CD1c-positive myeloid dendritic cell (primary cell): Measurements from ENCODE around the gene ZEB2.

Experiments used
- DNase-seq: peaks from one replicate; pipeline ENCODE4 v3.0.0-alpha.2; 2016; ENCODE audit errors: extremely low spot score

The ZEB2 gene

DNA sequence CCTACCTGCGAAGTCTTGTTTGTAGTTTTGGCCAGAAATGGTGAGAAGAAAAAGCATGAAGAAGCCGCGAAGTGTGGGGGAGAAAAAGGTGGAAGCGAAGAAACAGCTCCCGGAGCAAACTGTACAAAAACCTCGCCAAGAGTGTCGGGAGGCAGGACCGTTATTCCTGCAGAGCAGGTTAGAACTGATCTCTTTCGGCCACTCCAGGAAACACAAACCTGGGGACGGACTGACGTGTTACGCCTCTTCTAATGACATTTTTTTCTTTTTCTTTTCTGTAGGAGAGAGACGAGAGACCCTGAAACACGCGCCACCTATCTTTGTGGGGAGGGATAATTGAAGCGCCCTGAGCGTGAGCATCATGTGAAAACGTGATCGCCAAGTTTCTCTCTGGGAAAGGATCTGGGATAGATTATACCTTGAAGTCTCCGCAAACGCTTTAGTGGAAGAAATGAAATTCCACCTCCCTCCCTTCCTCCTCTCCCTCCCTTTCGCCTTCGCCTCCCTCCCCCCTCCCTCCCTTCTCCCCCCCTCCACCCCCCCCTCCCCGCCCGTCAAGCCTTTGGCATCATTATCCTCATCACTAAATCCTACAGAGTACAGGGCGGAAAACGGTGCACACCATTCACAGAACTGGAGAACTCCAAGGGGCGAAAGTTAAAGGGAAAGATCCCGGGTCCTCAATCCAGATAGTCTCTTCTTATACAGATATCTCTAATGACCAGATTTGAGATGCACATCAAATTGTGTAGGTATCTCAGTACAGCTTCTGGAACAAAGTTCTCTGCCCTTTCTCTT lies at the start of gene ZEB2:
Gene ZEB2, minus strand, starts transcription at position 186 of the 798 bp plus-strand sequence. CDS start 2,769 bp downstream, outside the sequence.
- DNase-seq, result peak; percentile 73

DNA sequence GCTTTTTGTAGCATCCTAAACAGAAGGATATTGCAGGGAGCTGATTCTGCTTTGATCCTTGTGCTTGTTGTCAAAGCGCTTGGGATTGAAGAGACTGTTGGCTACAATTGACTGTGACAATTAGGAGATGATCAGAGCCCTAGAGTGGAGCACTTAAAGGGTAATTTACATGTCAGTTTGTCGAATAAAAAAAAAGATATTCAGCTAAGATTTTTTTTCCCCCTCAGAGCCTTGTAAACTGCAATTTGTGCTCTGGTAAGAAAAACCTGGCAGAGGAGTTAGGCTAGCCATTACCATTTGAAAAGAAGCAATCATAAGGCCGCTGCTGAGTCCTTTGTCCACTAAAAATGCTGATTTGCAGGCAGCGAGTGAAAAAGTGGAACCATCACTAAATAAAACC lies 47.8 kb upstream of the ZEB2 start:
- DNase-seq, result no peak

DNA sequence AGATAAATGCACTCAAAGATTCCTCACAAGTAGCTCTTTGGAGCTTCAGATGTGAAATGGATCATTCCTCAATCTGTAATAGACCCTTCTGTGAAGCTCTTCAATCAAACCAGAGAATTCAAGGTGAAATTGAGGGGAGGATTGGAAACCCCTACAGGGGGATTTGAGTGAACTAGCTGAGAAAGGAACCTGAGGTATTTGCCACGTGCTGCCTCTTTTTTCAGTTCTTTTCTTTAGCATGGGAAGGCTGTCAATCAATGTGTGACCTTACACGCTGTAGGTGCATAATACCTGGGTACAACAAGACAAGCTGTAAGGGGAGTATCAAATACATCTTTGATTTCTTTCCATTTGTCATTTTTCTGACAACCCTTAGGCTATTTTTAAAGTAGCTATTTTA lies 46.5 kb upstream of the ZEB2 start:
- DNase-seq, result no peak

DNA sequence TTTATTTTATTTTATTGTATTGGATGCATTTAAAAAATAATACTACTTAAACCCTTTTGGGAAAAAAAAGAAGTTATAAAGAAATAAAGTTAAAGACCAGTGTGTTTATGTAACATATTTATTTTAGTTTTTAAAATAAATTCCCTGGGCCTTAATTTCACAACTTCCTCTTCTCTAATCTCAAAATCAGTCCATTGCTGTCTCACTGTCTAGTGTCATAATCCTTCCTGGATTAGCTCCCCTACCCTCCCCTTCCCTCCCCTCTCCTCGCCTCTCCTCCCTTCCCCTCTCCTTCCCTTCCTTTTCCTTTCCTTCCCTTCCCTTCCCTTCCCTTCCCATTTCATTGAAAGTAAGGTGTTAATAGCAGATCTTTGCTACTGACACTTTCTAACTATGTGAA lies 40.3 kb upstream of the ZEB2 start:
- DNase-seq, result no peak

DNA sequence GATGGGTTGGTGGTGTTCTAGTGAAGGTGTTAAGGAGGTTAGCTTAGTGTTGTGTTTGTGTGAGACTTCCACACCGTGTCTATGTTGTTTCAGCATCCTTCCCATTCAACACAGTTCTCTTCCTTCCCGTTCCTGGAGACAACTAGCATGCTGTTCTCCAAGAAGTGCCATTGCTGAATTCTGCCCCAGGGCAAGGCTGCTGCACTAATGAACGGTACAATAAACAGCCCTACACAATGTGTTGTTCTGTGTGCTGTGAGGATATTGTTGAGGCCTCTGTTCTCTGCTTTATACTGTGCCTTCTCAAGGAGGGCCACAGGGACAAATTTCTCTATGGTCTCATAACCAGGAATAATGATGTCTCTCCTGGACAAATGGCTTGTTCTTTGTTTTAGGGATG lies 39.8 kb upstream of the ZEB2 start:
- DNase-seq, result no peak

DNA sequence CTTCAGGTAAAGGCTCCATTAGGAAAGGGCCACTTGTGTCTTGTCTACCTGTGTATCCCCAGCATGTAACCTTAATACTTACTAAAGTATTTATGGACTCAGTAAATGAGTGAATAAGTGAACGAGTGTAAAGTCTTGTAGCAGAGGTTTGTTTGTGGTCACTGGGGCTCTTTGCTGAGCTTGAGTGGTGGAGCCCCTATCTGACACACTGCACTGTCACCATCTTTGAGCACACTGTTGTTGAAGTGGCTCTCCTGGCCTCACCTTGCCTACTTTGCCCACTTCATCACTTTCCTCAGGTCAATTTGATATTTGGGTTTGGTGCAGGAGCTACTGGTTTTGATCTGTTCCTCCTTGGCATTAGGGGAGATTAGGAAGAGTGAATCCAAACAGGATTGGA lies 39.3 kb upstream of the ZEB2 start:
- no peak for DNase-seq

DNA sequence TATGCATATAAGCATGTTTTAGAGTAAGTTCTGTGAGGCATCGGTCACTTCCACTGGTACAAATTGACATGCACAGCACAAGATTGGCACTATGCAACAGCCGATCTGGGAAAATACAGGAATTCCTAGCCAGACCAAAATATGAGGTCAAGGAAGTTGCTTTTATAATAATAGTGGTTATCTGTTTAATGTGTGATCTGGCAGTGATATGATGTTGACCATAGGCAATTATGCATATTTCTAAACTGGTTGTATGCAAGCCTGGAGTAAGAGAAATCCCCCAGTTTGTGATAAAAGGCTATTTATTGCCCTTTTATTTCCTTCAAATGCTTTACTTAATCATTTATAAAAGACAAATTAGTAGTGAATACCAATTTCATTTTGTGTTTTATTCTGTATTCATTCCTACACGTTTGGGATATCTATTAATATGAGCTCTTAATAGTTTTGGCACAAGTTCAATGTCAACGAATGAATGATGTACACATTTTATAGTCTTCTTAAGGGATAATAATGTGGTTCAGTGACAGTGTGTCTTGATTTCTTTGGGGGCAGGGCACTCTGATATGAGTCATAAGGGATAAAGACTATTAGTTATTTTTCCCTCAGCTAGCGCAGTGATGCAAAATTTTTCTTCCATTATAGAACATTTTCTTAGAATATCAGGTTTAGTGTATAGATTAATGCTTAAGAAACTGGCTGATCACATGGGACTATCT lies 34.7 kb upstream of the ZEB2 start:
- DNase-seq, result no peak

DNA sequence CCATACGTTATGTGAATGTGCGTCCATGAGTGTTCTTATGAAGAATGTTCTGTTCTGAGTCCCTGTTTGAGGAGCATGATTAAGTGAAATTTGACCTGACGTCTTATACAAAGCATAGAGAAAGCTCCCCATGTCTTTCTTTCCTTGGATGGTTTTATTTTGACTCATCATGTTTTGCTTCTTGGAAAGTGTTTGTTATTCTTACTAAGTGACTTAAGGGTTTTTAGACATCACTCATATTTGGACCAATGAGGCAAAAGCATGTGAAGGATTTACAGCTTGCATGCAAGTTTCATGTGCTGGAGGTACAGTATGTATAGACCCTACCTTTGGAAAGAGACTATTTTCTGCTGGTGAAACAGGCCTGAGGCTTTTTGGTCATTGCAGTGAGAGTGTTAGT lies 33.5 kb upstream of the ZEB2 start:
- no peak for DNase-seq

DNA sequence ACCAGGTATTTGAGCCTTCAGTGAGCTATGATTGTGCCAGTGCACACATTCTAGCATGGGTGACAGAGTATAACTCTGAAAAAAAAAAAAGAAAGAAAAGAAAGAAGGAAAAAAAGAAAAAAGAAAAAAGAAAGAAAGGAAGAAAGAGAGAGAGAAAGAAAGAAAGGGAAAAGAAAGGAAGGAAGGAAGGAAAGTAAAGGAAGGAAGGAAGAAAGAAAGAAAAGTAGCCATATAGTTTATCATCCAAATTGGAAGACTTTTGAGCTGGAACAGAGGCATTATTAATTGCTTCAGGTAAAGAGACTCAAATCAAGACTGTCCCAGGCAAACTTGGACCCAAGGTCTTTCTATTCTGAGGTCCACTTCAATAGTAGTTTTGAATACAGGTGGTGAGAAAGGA lies 32.9 kb upstream of the ZEB2 start:
- no peak for DNase-seq

DNA sequence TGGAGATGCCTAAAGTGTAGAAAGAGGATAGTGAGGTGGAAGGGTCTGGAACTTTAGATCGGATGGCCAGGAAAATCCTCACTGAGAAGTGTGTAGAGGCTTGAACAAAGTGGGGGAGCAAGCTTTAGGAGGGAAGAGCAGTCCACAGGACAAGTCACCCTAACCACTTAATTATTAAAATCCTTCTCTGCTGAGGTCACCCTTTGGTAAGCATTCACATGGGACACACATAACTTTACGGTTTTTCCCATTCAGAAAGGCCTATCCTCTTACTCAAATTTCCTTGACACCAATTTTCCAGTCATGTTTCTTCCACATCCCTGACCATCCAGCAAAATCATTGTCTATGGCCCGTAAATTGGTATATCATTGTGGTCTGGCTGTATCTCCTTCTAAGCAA lies 31.0 kb upstream of the ZEB2 start:
- no peak for DNase-seq

DNA sequence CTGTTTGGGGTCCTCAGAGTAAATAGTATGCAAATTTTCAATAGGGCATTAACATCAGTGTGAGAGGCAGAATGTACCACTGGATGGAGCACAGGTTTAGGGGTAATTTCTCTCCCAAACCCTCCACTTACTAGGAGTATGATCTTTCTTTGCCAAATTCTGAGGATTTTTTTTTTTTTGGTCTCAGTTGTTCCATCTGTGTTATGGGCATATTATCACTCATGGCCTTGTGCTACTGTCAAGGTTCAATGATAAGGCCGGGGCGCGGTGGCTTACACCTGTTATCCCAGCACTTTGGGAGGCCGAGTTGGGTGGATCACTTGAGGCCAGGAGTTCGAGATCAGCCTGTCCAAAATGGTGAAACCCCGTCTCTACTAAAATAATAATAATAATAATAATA lies 30.2 kb upstream of the ZEB2 start:
- DNase-seq, result no peak

DNA sequence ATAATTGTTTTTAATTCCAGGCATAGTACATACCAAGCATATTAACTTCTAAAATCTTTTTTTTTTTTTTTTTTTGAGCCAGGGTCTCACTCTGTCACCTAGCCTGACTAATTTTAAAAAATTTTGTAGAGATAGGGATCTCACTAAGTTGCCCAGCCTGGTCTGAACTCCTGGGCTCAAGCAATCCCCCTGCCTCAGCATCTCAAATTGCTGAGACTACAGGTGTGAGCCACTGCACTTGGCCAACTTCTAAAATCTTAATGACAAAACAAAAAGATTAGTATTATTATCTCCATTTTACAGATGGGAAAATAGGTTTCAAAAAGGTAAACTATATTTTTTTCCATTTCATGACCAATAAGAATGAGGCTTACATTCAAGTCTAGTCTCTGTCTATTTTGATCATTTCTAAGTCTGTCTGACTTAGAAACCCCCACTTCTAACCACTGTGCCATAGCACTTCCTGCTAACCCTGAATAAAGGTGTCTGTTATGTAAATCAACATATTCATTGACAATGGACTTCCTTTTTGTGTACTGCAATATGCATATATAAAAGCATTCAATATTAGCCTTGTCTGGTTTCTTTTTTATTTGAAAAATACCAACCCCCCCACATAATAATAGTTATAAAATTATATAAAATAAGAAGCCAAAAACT lies 28.7 kb upstream of the ZEB2 start:
- peak; percentile 16 for DNase-seq

DNA sequence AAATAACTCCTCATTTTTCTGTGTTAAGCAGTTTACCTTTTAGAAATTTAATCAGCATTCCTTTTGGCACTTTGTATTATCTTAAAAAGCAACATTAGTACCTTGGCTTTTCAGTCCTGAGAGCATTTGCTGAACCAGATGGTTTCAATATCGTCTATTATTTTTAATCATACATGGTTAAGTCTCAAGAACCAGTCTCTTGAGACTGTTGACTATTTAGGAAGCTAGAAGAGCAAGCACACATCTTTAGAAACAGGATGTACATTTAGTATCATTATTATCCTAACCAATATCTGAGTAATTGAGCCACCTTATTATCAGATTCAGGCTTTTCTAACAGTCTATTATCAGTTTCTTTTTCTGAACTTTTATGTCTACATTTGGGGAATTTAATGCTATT lies 28.2 kb upstream of the ZEB2 start:
- no peak for DNase-seq

DNA sequence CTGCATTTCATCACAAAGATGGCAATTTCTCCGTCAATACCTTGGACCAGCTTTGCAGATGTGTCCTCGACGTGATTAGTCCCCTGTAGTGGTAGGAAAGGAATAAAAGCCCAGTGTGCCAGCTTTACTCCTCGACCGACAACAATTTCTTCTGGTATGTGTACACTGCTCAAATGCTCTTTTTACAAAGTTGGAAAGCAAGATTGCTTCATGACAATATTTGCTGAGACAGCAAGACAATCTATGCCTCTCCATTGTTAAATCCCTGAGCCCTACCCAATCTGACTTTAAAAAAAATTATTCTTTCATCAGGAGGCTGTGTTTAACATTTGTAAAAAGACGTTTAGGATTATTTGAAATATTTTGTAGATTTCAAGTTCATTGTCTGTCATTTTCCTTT lies 27.6 kb upstream of the ZEB2 start:
- no peak for DNase-seq

DNA sequence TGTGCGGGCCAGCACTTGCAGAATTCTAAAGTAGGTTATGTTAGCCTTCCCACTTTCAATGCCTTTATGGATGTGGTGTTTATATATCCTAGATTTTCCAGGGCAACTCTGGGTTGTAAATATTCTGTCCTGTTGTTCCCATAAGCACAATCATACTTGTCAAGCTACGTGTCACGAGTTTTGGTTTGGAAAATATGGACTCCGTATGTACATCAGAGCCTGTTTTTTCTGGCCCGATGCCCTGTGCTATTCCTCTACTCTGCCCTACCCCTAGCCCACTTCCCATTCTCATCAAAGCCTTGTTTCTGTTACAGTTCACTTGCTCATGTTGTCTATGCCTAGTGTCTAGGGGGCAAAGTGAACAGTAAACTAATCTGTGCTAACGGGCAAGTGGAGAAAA lies 27.0 kb upstream of the ZEB2 start:
- DNase-seq, result no peak

DNA sequence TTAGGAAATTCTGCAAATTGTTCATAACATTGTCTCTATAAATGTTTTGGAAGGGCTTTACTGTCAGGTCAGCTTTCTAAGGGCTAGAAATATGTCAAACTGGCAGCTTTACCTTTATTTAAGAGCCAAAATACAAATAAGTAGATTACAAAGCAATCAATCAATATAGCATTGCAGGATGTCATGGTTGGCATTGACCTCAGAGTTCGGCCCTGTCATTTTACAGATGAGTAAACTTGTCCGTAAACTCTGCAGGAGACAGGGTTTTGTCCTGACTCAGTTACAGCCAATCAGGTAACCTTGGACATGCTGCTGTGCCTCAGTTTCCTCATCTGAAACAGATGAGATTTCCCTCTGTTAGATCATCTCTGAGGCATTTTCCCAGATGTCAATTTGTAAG lies 25.9 kb upstream of the ZEB2 start:
- no peak for DNase-seq

DNA sequence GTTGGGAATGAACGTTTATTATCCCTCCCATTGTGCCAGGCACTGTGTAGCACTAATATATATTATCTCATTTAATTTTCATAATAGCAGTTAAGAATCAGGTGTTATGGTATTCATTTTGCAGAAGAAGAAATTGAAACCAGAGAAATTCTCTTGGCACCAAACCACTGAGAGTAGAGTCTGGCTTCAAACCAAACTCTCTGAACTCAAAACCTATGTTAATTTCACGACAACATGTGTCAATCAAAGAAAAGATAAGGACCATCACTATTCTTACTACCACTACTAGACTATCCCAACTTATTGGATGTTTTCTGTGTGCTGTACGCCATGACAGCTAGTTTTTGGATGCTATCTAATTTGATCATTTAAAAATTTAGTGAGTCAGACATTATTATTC lies 24.1 kb upstream of the ZEB2 start:
- DNase-seq, result no peak

DNA sequence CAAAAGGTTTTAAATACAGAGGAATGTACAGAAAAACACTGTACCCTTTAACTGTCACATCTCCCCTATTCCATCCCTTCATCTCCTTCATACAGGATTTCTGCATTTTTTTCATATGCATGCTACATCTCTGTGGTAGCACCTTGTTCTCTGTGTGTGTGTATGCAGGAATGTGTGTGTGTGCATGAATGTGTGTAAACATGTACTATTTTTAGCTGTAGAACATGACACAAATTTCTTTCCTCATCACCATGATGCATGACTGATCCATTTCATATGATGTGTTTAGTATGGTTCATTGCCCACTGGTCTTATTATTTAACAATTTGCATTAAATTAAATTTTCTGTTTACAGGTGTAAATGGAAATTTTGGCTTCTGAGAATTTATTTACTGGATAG lies 21.5 kb upstream of the ZEB2 start:
- DNase-seq, result no peak

DNA sequence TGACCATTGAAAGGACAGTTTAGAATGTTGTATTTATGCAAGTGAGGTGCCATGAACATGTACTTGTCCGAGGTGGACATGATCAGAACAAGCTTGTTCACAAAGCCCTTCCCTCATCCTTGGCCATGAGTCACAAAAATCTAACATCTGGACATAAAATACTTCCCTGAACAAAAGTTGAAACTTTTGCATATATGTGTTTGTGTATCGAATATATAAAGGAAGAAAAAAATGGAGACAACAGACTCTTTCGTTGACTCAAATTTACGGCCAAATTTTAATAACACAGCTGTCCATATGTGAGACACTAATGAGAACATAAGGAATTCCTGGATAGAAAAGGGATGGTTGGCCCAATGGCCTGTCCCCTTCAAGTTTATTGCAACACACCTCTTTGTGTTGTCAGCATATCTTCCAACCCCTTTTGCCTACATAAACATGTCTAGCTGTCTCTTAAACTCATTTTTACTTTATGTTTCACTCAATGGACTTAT lies 19.4 kb upstream of the ZEB2 start:
- no peak for DNase-seq

DNA sequence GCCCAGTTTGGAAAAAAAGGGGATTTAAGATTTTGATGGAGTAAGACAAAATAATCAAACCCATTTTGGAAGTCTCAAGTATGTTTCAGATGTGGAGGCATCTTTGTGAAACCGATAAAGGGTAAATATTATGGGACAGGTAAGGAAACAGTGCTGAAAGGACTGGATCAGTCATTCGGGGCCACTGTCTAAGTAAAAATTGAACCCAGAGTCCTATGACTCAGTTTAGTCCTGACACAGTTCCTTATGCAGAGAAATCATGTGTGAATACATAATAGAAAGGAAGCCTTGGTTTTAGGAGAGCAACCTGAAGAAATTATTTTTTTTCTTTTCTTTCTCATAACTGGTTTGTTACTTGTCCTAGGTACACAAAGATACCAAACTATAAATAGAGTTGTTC lies 15.4 kb upstream of the ZEB2 start:
- DNase-seq, result no peak

DNA sequence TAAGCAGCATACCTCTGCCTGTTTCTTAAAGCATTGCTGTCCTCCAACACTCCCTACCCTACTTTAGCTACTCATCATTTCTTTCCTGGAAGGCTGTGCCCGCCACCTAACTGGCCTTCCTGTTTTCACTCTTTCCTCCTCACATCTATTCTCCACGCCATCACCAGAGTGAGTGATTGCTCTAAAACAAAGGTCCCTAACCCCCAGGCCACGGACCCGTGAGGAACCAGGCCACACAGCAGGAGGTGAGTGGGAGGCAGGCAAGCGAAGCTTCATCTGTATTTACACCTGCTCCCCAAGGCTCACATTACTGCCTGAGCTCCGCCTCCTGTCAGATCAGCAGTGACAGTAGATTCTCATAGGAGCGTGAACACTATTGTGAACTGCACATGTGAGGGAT lies 13.3 kb upstream of the ZEB2 start:
- no peak for DNase-seq

DNA sequence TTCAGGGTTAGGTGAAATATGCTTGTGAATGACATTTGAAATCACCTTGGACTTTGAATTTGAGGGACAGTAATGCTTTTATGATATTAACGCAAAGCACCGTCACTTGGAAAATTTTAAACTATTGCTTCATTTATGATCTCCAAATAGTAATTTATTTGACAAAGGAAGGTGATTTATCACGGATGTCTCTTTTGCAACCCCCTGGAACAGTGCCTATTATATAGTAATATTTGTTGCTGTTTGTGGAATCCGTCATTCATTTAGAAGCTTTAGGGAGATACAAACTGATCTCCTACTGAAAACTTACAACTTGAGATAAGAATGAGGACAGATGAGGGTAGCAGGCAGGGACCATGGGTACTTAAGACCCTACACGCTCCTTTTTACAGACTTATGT lies 10.7 kb upstream of the ZEB2 start:
- no peak for DNase-seq

DNA sequence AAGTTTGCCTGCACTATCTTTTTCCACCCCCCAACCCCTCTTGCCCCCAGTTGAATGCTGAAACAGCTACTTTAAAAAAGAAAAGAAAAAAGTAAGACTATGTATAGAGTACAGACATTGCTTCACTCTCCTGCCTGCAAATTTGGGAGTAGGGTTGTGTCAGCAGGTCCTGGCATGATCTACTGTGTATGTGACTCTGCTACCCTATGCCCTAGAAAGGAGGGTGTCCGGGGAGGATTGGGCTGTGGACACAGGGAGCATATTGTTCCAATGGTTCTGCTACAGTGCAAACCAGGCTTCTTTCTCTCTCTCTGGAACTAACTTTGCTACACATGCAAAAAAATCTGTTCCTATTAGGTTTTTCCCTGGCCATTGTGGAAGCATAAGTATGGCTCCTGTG lies 9.9 kb upstream of the ZEB2 start:
- no peak for DNase-seq
